GM23338 (cell line): ENCODE results near the gene NFKB1. TPM values are rescaled to one million over a fixed set of nuclear protein-coding genes. Genes with fewer than 3 reads are reported as not detected.

ENCODE experiments used
- ATAC-seq: fragments of 200-7000 bp; cut with Tn5 transposase; 3 replicates; pipeline ENCODE4 v1.9.1; 2020
- DNase-seq: peaks from one replicate; pipeline ENCODE4 v3.0.0-alpha.2; 2015; ENCODE audit warnings: low spot score
- H2AFZ ChIP-seq: fragments of 200-600 bp; sonication (generic); 2 replicates; pipeline ENCODE4 v1.8.0; 2016; ENCODE audit warnings: antibody characterized with exemption, mild to moderate bottlenecking, moderate library complexity
- H3F3A ChIP-seq: fragments of 200-600 bp; sonication (generic); replicated peaks from 2 replicates; pipeline ENCODE4 v1.8.0; 2017; ENCODE audit warnings: antibody characterized with exemption, mixed run types, low read depth
- H3K27ac ChIP-seq: fragments of 200-600 bp; sonication (generic); 2 replicates; pipeline ENCODE4 v1.6.1; 2016; ENCODE audit warnings: low read depth
- H3K27me3 ChIP-seq: fragments of 200-600 bp; sonication (generic); 2 replicates; pipeline ENCODE4 v1.8.0; 2016; ENCODE audit warnings: mild to moderate bottlenecking, mixed run types, moderate library complexity; ENCODE audit not compliant: insufficient read depth
- H3K36me3 ChIP-seq: fragments of 200-600 bp; sonication (generic); 2 replicates; pipeline ENCODE4 v1.8.0; 2016; ENCODE audit warnings: mild to moderate bottlenecking; ENCODE audit not compliant: insufficient read depth
- H3K4me1 ChIP-seq: fragments of 200-600 bp; sonication (generic); 2 replicates; pipeline ENCODE4 v1.8.0; 2016; ENCODE audit warnings: mild to moderate bottlenecking, moderate library complexity; ENCODE audit not compliant: insufficient read depth
- H3K4me2 ChIP-seq: fragments of 200-600 bp; sonication (generic); 2 replicates; pipeline ENCODE4 v1.7.1; 2017; ENCODE audit warnings: mixed run types
- H3K4me3 ChIP-seq: fragments of 200-600 bp; sonication (generic); 2 replicates; pipeline ENCODE4 v1.6.1; 2016; ENCODE audit warnings: mixed run types
- H3K79me2 ChIP-seq: fragments of 200-600 bp; sonication (generic); replicated peaks from 2 replicates; pipeline ENCODE4 v1.8.0; 2017; ENCODE audit warnings: mild to moderate bottlenecking; ENCODE audit not compliant: insufficient read depth
- H3K9me2 ChIP-seq: fragments of 200-600 bp; sonication (generic); 2 replicates; pipeline ENCODE4 v1.8.0; 2017; ENCODE audit not compliant: insufficient read depth
- H4K20me1 ChIP-seq: fragments of 200-600 bp; sonication (generic); replicated peaks from 2 replicates; pipeline ENCODE4 v1.8.0; 2017; ENCODE audit warnings: mild to moderate bottlenecking; ENCODE audit not compliant: insufficient read depth
- H3K27ac Mint-ChIP-seq: 2 replicates; pipeline ENCODE4 v1.8.0; 2020; ENCODE audit warnings: inconsistent platforms, mild to moderate bottlenecking, moderate library complexity, mixed read lengths
- H3K27me3 Mint-ChIP-seq: 3 replicates; pipeline ENCODE4 v1.8.0; 2022; ENCODE audit warnings: low read depth, mild to moderate bottlenecking, moderate library complexity, mixed read lengths, inconsistent platforms; ENCODE audit not compliant: insufficient read depth, poor library complexity
- H3K36me3 Mint-ChIP-seq: 3 replicates; pipeline ENCODE4 v1.8.0; 2021; ENCODE audit warnings: low read depth, mild to moderate bottlenecking, inconsistent platforms, moderate library complexity, mixed read lengths
- H3K4me1 Mint-ChIP-seq: 3 replicates; pipeline ENCODE4 v1.8.0; 2020; ENCODE audit warnings: mild to moderate bottlenecking, inconsistent platforms, mixed read lengths
- H3K4me3 Mint-ChIP-seq: 3 replicates; pipeline ENCODE4 v1.8.0; 2021; ENCODE audit warnings: moderate library complexity, mild to moderate bottlenecking, inconsistent platforms, mixed read lengths
- H3K9me3 Mint-ChIP-seq: 3 replicates; pipeline ENCODE4 v1.8.0; 2020; ENCODE audit warnings: moderate library complexity, mild to moderate bottlenecking, inconsistent platforms, mixed read lengths
- CREB1 ChIP-seq: fragments of 250-450 bp; sonication (Bioruptor Pico); IDR thresholded peaks from 2 replicates; pipeline ENCODE4 v1.5.0; 2020; ENCODE audit warnings: low read depth, mild to moderate bottlenecking, moderate library complexity
- CTCF ChIP-seq, 2 experiments: fragments of 200-600 bp in 1 of 2; sonication (generic) in 1 of 2; conservative IDR thresholded peaks; 2 replicates each; pipeline versions ENCODE4 v1.5.1 to v1.6.1; 2016 to 2017; ENCODE audit warnings: antibody characterized with exemption in 2 of 2, low read depth in 2 of 2, mild to moderate bottlenecking in 2 of 2, moderate library complexity in 1 of 2
- ETS1 ChIP-seq: IDR thresholded peaks from 2 replicates; pipeline ENCODE4 v1.6.1; 2016; ENCODE audit warnings: antibody characterized with exemption
- EZH2 ChIP-seq: fragments of 200-600 bp; sonication (generic); IDR thresholded peaks from one replicate; pipeline ENCODE4 v1.8.0; 2017; ENCODE audit warnings: antibody characterized with exemption, mild to moderate bottlenecking, low read depth; ENCODE audit not compliant: unreplicated experiment
- EZH2phosphoT487 ChIP-seq: fragments of 200-600 bp; sonication (generic); IDR thresholded peaks from one replicate; pipeline ENCODE4 v1.8.1; 2018; ENCODE audit warnings: antibody characterized with exemption; ENCODE audit not compliant: unreplicated experiment
- JUNB ChIP-seq: IDR thresholded peaks from one replicate; pipeline ENCODE4 v1.6.1; 2016; ENCODE audit warnings: antibody characterized with exemption; ENCODE audit not compliant: unreplicated experiment
- NANOG ChIP-seq: IDR thresholded peaks from 2 replicates; pipeline ENCODE4 v1.6.1; 2016; ENCODE audit warnings: antibody characterized with exemption, borderline replicate concordance
- POLR2AphosphoS5 ChIP-seq: IDR thresholded peaks from 2 replicates; pipeline ENCODE4 v1.6.1; 2016; ENCODE audit warnings: antibody characterized with exemption, low read depth
- REST ChIP-seq: IDR thresholded peaks from one replicate; pipeline ENCODE4 v1.6.1; 2018; ENCODE audit warnings: antibody characterized with exemption; ENCODE audit not compliant: unreplicated experiment
- STAT1 ChIP-seq: IDR thresholded peaks from one replicate; pipeline ENCODE4 v1.6.1; 2016; ENCODE audit warnings: antibody characterized with exemption; ENCODE audit not compliant: unreplicated experiment
- ZNF114 ChIP-seq: fragments of 250-450 bp; sonication (Bioruptor Pico); IDR thresholded peaks from 2 replicates; pipeline ENCODE4 v1.5.0; 2020; ENCODE audit warnings: mild to moderate bottlenecking, moderate library complexity
- ZNF331 ChIP-seq: fragments of 250-450 bp; sonication (Bioruptor Pico); IDR thresholded peaks from 2 replicates; pipeline ENCODE4 v1.5.0; 2020; ENCODE audit warnings: low read depth, mild to moderate bottlenecking, moderate library complexity
- ZNF462 ChIP-seq: fragments of 250-450 bp; sonication (Bioruptor Pico); IDR thresholded peaks from 2 replicates; pipeline ENCODE4 v1.5.0; 2020; ENCODE audit warnings: mild to moderate bottlenecking, moderate library complexity
- polyA plus RNA-seq: library from polyadenylated mRNA; unstranded; fragments of >200 nt; fragmentation: Nextera tagmentation; extraction: Ambion mirVana; gene quantifications from 2 replicates; pipeline ENCODE4 v1.2.1, GENCODE V29; 2016
- total RNA-seq: library from RNA; depleted of rRNA; stranded (reverse); fragments of >200 nt; shearing (Covaris generic); gene quantifications from 2 replicates; pipeline ENCODE4 v1.2.3, GENCODE V29; 2014

The NFKB1 gene
- total and polyA plus RNA-seq, 2 experiments from 2014 or later, result 0.82 to 4.6 TPM

GRCh38 chr4:102639598-102639997, 138.4 kb downstream of the NFKB1 start:
- H3K4me3 Mint-ChIP-seq, result no peak overlapping the region
- no peak overlapping the region for H3K27ac ChIP-seq
- H3K4me1 ChIP-seq, result no peaks in the 10 kb centered on the region
- H3K36me3 ChIP-seq, result peaks cover 3% of the 10 kb centered on the region; the same call in 1 of the 2 replicates
- no peak overlapping the region for H2AFZ ChIP-seq
- ATAC-seq (no peak), DNase-seq (no peak)
- no peaks in the 10 kb centered on the region for H3F3A ChIP-seq
- no peaks in the 10 kb centered on the region for H4K20me1 ChIP-seq
- peaks cover 10% of the 10 kb centered on the region for H3K36me3 Mint-ChIP-seq
- H3K4me1 Mint-ChIP-seq, result no peaks in the 10 kb centered on the region
- no peak overlapping the region for H3K4me2 ChIP-seq
- H3K9me2 ChIP-seq, result no peaks in the 10 kb centered on the region
- H3K4me3 ChIP-seq, result no peak overlapping the region
- no peaks in the 10 kb centered on the region for H3K27me3 ChIP-seq
- TF ChIP-seq ZNF331 (CRISPR knock-in tag) (no peak), CREB1 (CRISPR knock-in tag) (no peak), CTCF (conservative IDR thresholded peaks at IDR 0.05; ENCODE audit: low read depth in 2 of 2) (no peak), ZNF462 (no peak), JUNB (no peak), EZH2 (no peak), STAT1 (no peak), REST (no peak), EZH2phosphoT487 (no peak), ZNF114 (CRISPR knock-in tag) (no peak), NANOG (no peak), ETS1 (no peak), POLR2AphosphoS5 (no peak)
- no peak overlapping the region for H3K27ac Mint-ChIP-seq
- H3K27me3 Mint-ChIP-seq, result no peaks in the 10 kb centered on the region
- H3K9me3 Mint-ChIP-seq, result no peaks in the 10 kb centered on the region
- no peaks in the 10 kb centered on the region for H3K79me2 ChIP-seq
